H9 (cell line): ENCODE data around the gene DDX18. TPM values are rescaled to one million over a fixed set of nuclear protein-coding genes. Genes with fewer than 3 reads are reported as not detected.

ENCODE experiments used
- DNase-seq: peaks from one replicate; pipeline ENCODE4 v3.0.0-alpha.2; 2017
- H2AFZ ChIP-seq: one replicate; pipeline ENCODE4 v1.6.1; 2013; ENCODE audit warnings: mild to moderate bottlenecking, low read length, control low read depth, moderate library complexity
- H2AK5ac ChIP-seq: 2 replicates; pipeline ENCODE4 v1.6.1; 2013; ENCODE audit warnings: low read length, control low read depth, mixed read lengths; ENCODE audit not compliant: insufficient read length
- H2BK120ac ChIP-seq: one replicate; pipeline ENCODE4 v1.6.1; 2013; ENCODE audit warnings: low read depth, mild to moderate bottlenecking, low read length, control low read depth, inconsistent platforms; ENCODE audit not compliant: poor library complexity, severe bottlenecking
- H2BK12ac ChIP-seq: 2 replicates; pipeline ENCODE4 v1.6.1; 2013; ENCODE audit warnings: low read length, control low read depth, mixed read lengths, low read depth; ENCODE audit not compliant: insufficient read length
- H2BK15ac ChIP-seq: 2 replicates; pipeline ENCODE4 v1.6.1; 2013; ENCODE audit warnings: low read depth, low read length, control low read depth
- H2BK20ac ChIP-seq: one replicate; pipeline ENCODE4 v1.6.1; 2013; ENCODE audit warnings: low read depth, mild to moderate bottlenecking, low read length, control low read depth, inconsistent platforms; ENCODE audit not compliant: poor library complexity, severe bottlenecking
- H2BK5ac ChIP-seq: 2 replicates; pipeline ENCODE4 v1.6.1; 2013; ENCODE audit warnings: low read length, control low read depth, mixed read lengths; ENCODE audit not compliant: insufficient read length
- H3K14ac ChIP-seq: 2 replicates; pipeline ENCODE4 v1.6.1; 2013; ENCODE audit warnings: low read length, control low read depth; ENCODE audit not compliant: insufficient read depth
- H3K18ac ChIP-seq: 2 replicates; pipeline ENCODE4 v1.6.1; 2013; ENCODE audit warnings: low read depth, mild to moderate bottlenecking, mixed read lengths, low read length, control low read depth; ENCODE audit not compliant: insufficient read length
- H3K23ac ChIP-seq: 2 replicates; pipeline ENCODE4 v1.6.1; 2013; ENCODE audit warnings: low read length, control low read depth, mixed read lengths, low read depth; ENCODE audit not compliant: insufficient read length
- H3K23me2 ChIP-seq: 2 replicates; pipeline ENCODE4 v1.6.1; 2013; ENCODE audit warnings: low read depth, mild to moderate bottlenecking, mixed read lengths, low read length, control low read depth; ENCODE audit not compliant: insufficient read length, poor library complexity, severe bottlenecking
- H3K27ac ChIP-seq: 2 replicates; pipeline ENCODE4 v1.5.1; 2013; ENCODE audit warnings: low read length, control low read depth, mixed read lengths, low read depth; ENCODE audit not compliant: insufficient read length
- H3K27me3 ChIP-seq: 2 replicates; pipeline ENCODE4 v1.6.1; 2013; ENCODE audit warnings: low read length, control low read depth, inconsistent platforms; ENCODE audit not compliant: insufficient read depth
- H3K4ac ChIP-seq: 2 replicates; pipeline ENCODE4 v1.6.1; 2013; ENCODE audit warnings: low read depth, mild to moderate bottlenecking, control low read depth, inconsistent platforms, low read length, moderate library complexity
- H3K4me1 ChIP-seq: 2 replicates; pipeline ENCODE4 v1.6.1; 2013; ENCODE audit warnings: low read length, control low read depth, inconsistent platforms; ENCODE audit not compliant: insufficient read depth
- H3K4me2 ChIP-seq: 2 replicates; pipeline ENCODE4 v1.6.1; 2013; ENCODE audit warnings: low read length, control low read depth, mixed read lengths; ENCODE audit not compliant: insufficient read length, insufficient read depth
- H3K56ac ChIP-seq: 2 replicates; pipeline ENCODE4 v1.6.1; 2013; ENCODE audit warnings: low read depth, mild to moderate bottlenecking, mixed read lengths, low read length, control low read depth; ENCODE audit not compliant: insufficient read length
- H3K79me1 ChIP-seq: 2 replicates; pipeline ENCODE4 v1.6.1; 2013; ENCODE audit warnings: low read depth, mild to moderate bottlenecking, moderate library complexity, low read length, control low read depth, inconsistent platforms; ENCODE audit not compliant: insufficient read depth, poor library complexity, severe bottlenecking
- H3K79me2 ChIP-seq: 2 replicates; pipeline ENCODE4 v1.6.1; 2013; ENCODE audit warnings: low read length, control low read depth, inconsistent platforms; ENCODE audit not compliant: insufficient read depth
- H3K9ac ChIP-seq: 2 replicates; pipeline ENCODE4 v1.6.1; 2013; ENCODE audit warnings: low read length, control low read depth, mixed read lengths; ENCODE audit not compliant: insufficient read length; ENCODE audit errors: extremely low read depth
- H3K9me3 ChIP-seq: one replicate; pipeline ENCODE4 v1.6.1; 2013; ENCODE audit warnings: low read depth, low read length, inconsistent platforms; ENCODE audit not compliant: control insufficient read depth
- H3T11ph ChIP-seq: one replicate; pipeline ENCODE4 v1.6.1; 2013; ENCODE audit warnings: mild to moderate bottlenecking, low read length, control low read depth, inconsistent platforms
- H4K20me1 ChIP-seq: one replicate; pipeline ENCODE4 v1.6.1; 2013; ENCODE audit not compliant: control insufficient read depth, insufficient read length, insufficient read depth
- H4K5ac ChIP-seq: 2 replicates; pipeline ENCODE4 v1.6.1; 2013; ENCODE audit warnings: low read depth, mild to moderate bottlenecking, mixed read lengths, low read length, control low read depth; ENCODE audit not compliant: insufficient read length
- H4K8ac ChIP-seq: replicated peaks from 2 replicates; pipeline ENCODE4 v1.6.1; 2013; ENCODE audit warnings: low read length, control low read depth, mixed read lengths, low read depth; ENCODE audit not compliant: insufficient read length
- H4K91ac ChIP-seq: 2 replicates; pipeline ENCODE4 v1.6.1; 2013; ENCODE audit warnings: low read depth, mild to moderate bottlenecking, moderate library complexity, mixed read lengths, low read length, control low read depth; ENCODE audit not compliant: insufficient read length
- H3K27ac Mint-ChIP-seq, 3 experiments: 2 replicates in 2 of 3; 3 replicates in 1 of 3; pipeline ENCODE4 v1.8.0; 2020 to 2021; ENCODE audit warnings: mixed read lengths in 3 of 3, mild to moderate bottlenecking in 1 of 3, moderate library complexity in 1 of 3
- H3K27me3 Mint-ChIP-seq: 2 replicates; pipeline ENCODE4 v1.8.0; 2021; ENCODE audit warnings: low read depth, mild to moderate bottlenecking, moderate library complexity, mixed read lengths
- H3K36me3 Mint-ChIP-seq, 3 experiments: 2 replicates in 2 of 3; 3 replicates in 1 of 3; pipeline ENCODE4 v1.8.0; 2020 to 2021; ENCODE audit warnings: low read depth in 3 of 3, mixed read lengths in 3 of 3; ENCODE audit not compliant: insufficient read depth in 1 of 3
- H3K4me1 Mint-ChIP-seq, 2 experiments: 2 replicates each; pipeline ENCODE4 v1.8.0; 2020; ENCODE audit warnings: mixed read lengths in 2 of 2
- H3K4me3 Mint-ChIP-seq, 2 experiments: 2 replicates in 1 of 2; 3 replicates in 1 of 2; pipeline ENCODE4 v1.8.0; 2020 to 2021; ENCODE audit warnings: mild to moderate bottlenecking in 2 of 2, mixed read lengths in 2 of 2, moderate library complexity in 1 of 2
- H3K9me3 Mint-ChIP-seq, 2 experiments: 2 replicates in 1 of 2; 3 replicates in 1 of 2; pipeline ENCODE4 v1.8.0; 2020; ENCODE audit warnings: mild to moderate bottlenecking in 2 of 2, mixed read lengths in 2 of 2, moderate library complexity in 1 of 2
- WGBS: extraction: QIAGEN DNeasy Blood & Tissue Kit; methylation state at CpG from one replicate; pipeline ENCODE4 v1.1.7; 2013; ENCODE audit warnings: missing lambda C conversion rate, low lambda C conversion rate, mixed read lengths; ENCODE audit not compliant: insufficient read length; ENCODE audit errors: extremely low coverage; 5-methylcytosine and 5-hydroxymethylcytosine counted together
- total RNA-seq: library from RNA; stranded (reverse); gene quantifications from 2 replicates; pipeline ENCODE4 v1.2.1, GENCODE V29; 2021
- TF ChIP-seq, protein P1 (sequence below): fragments of 200-600 bp; sonication (generic); conservative IDR thresholded peaks from 3 replicates; pipeline ENCODE4 v1.8.0; 2021; ENCODE audit warnings: antibody characterized with exemption, mild to moderate bottlenecking

The DDX18 gene
- total RNA-seq, 1 experiment from 2014 or later: 115 TPM

DNA sequence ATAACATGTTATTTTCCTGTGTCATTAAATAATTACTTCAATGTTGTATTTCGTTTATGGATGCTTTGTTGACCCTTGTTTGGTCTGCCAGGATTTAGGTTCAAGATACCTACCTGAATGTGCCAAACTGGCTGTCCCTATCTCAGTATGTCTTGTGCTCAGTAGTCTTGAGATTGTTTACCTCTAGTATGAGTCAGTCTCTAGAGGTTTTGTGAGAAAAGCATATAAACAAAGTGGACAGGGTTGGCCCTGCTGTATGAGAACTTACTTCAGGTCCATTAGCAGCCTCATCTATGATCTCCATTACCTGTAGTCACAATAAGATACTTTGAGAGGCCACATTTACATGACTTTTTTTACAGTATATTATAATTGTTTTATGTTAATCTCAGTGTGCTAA is 17.8 kb downstream of the DDX18 start:
- no peaks in the 10 kb centered on the region for H3K79me2 ChIP-seq
- H2BK120ac ChIP-seq: no peak overlapping the region
- no peak overlapping the region for H3K56ac ChIP-seq
- H3K4me2 ChIP-seq: no peak overlapping the region
- H3K27ac ChIP-seq: no peak overlapping the region
- no peak for DNase-seq
- H3K14ac ChIP-seq: no peak overlapping the region
- H2AFZ ChIP-seq: no peak overlapping the region
- peaks cover 4% of the 10 kb centered on the region for H3K23me2 ChIP-seq
- no peaks in the 10 kb centered on the region for H3K9me3 Mint-ChIP-seq
- no peaks in the 10 kb centered on the region for H3K79me1 ChIP-seq
- no CpG with 5 or more reads among the region's 1 CpG for WGBS
- no peak overlapping the region for H3K18ac ChIP-seq
- no peak overlapping the region for H4K91ac ChIP-seq
- no peak overlapping the region for H4K8ac ChIP-seq
- no peak overlapping the region for H3K4ac ChIP-seq
- H2BK15ac ChIP-seq: no peak overlapping the region
- no peak overlapping the region for H3K27ac Mint-ChIP-seq
- no peaks in the 10 kb centered on the region for H3K27me3 ChIP-seq
- H2AK5ac ChIP-seq: no peak overlapping the region
- no peak overlapping the region for H2BK12ac ChIP-seq
- no peak overlapping the region for H4K5ac ChIP-seq
- H3K4me3 Mint-ChIP-seq: no peak overlapping the region
- H3K23ac ChIP-seq: no peak overlapping the region
- no peak overlapping the region for H3K9ac ChIP-seq
- no peak overlapping the region for H2BK20ac ChIP-seq
- no peaks in the 10 kb centered on the region for H4K20me1 ChIP-seq
- peaks cover 2% of the 10 kb centered on the region for H3K27me3 Mint-ChIP-seq
- no peak overlapping the region for H2BK5ac ChIP-seq
- TF ChIP-seq, protein P1, sequence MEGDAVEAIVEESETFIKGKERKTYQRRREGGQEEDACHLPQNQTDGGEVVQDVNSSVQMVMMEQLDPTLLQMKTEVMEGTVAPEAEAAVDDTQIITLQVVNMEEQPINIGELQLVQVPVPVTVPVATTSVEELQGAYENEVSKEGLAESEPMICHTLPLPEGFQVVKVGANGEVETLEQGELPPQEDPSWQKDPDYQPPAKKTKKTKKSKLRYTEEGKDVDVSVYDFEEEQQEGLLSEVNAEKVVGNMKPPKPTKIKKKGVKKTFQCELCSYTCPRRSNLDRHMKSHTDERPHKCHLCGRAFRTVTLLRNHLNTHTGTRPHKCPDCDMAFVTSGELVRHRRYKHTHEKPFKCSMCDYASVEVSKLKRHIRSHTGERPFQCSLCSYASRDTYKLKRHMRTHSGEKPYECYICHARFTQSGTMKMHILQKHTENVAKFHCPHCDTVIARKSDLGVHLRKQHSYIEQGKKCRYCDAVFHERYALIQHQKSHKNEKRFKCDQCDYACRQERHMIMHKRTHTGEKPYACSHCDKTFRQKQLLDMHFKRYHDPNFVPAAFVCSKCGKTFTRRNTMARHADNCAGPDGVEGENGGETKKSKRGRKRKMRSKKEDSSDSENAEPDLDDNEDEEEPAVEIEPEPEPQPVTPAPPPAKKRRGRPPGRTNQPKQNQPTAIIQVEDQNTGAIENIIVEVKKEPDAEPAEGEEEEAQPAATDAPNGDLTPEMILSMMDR: no peak
- no peaks in the 10 kb centered on the region for H3K4me1 ChIP-seq
- no peak overlapping the region for H3T11ph ChIP-seq
- peaks cover 24 to 65% (median 47%) of the 10 kb centered on the region in 3 experiments for H3K36me3 Mint-ChIP-seq
- H3K4me1 Mint-ChIP-seq: peaks cover 2 to 7% of the 10 kb centered on the region in 2 experiments; a peak in 3 of 4 replicates
- H3K9me3 ChIP-seq: no peaks in the 10 kb centered on the region
